Lower lobe of right lung (tissue), 2 donors: ENCODE data around the gene STN1. TPM values are rescaled to one million over a fixed set of nuclear protein-coding genes. Genes with fewer than 3 reads are reported as not detected.

Experiments
- ATAC-seq, 2 donors: fragments of 200-7000 bp; cut with Tn5 transposase; one replicate each; pipeline ENCODE4 v1.9.1; 2020 to 2022; ENCODE audit warnings: mild to moderate bottlenecking in 2 of 2, moderate library complexity in 2 of 2
- DNase-seq: peaks from one replicate; pipeline ENCODE4 v3.0.0-alpha.2; 2020
- H3K27ac ChIP-seq: fragments of 200-600 bp; one replicate; pipeline ENCODE4 v1.8.0; 2022
- H3K27me3 ChIP-seq: fragments of 200-600 bp; one replicate; pipeline ENCODE4 v1.8.0; 2022; ENCODE audit warnings: low read depth
- H3K36me3 ChIP-seq: fragments of 200-600 bp; one replicate; pipeline ENCODE4 v1.8.0; 2022; ENCODE audit warnings: mild to moderate bottlenecking
- H3K4me1 ChIP-seq: fragments of 200-600 bp; one replicate; pipeline ENCODE4 v1.8.0; 2022
- H3K4me3 ChIP-seq: fragments of 200-600 bp; one replicate; pipeline ENCODE4 v1.8.0; 2022; ENCODE audit warnings: mild to moderate bottlenecking
- H3K9me3 ChIP-seq: fragments of 200-600 bp; one replicate; pipeline ENCODE4 v1.8.0; 2022
- intact Hi-C: fragments of 100-400 bp; cut with DNase I; formaldehyde crosslinking; loops from one replicate; pipeline ENCODE4 v1.11.0; 2022
- total RNA-seq: library from RNA; stranded (reverse); fragmentation: NEBNext Ultra II Directional; extraction: Animal tissue kit (Norgen Biotek cat#: 25700); gene quantifications from one replicate; pipeline ENCODE4 v1.2.1, GENCODE V29; 2021
- TF ChIP-seq, protein P1 (sequence below): fragments of 200-600 bp; IDR thresholded peaks from one replicate; pipeline ENCODE4 v1.8.0; 2022; ENCODE audit warnings: antibody characterized with exemption, mild to moderate bottlenecking
- donor health status: DM: no; HTN: yes; CAD: no; lungs with severe emphysema.

Gene STN1
- total RNA-seq, 1 donor from 2014 or later: 37.0 TPM

- H3K9me3 ChIP-seq: peaks cover 5% of the 10 kb centered on the region
- no peaks in the 10 kb centered on the region for H3K36me3 ChIP-seq
- TF ChIP-seq, protein P1, sequence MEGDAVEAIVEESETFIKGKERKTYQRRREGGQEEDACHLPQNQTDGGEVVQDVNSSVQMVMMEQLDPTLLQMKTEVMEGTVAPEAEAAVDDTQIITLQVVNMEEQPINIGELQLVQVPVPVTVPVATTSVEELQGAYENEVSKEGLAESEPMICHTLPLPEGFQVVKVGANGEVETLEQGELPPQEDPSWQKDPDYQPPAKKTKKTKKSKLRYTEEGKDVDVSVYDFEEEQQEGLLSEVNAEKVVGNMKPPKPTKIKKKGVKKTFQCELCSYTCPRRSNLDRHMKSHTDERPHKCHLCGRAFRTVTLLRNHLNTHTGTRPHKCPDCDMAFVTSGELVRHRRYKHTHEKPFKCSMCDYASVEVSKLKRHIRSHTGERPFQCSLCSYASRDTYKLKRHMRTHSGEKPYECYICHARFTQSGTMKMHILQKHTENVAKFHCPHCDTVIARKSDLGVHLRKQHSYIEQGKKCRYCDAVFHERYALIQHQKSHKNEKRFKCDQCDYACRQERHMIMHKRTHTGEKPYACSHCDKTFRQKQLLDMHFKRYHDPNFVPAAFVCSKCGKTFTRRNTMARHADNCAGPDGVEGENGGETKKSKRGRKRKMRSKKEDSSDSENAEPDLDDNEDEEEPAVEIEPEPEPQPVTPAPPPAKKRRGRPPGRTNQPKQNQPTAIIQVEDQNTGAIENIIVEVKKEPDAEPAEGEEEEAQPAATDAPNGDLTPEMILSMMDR: no peak
- DNase-seq (no peak), ATAC-seq (no peak)
- peak overlapping the region; percentile 42 for H3K27ac ChIP-seq
- peaks cover 29% of the 10 kb centered on the region for H3K4me1 ChIP-seq
- H3K4me3 ChIP-seq: no peak overlapping the region
- no peaks in the 10 kb centered on the region for H3K27me3 ChIP-seq
- intact Hi-C loops: no loop called here
Observed at GRCh38 chr10:103834436-103835095, 83.4 kb downstream of the STN1 start.

DNA sequence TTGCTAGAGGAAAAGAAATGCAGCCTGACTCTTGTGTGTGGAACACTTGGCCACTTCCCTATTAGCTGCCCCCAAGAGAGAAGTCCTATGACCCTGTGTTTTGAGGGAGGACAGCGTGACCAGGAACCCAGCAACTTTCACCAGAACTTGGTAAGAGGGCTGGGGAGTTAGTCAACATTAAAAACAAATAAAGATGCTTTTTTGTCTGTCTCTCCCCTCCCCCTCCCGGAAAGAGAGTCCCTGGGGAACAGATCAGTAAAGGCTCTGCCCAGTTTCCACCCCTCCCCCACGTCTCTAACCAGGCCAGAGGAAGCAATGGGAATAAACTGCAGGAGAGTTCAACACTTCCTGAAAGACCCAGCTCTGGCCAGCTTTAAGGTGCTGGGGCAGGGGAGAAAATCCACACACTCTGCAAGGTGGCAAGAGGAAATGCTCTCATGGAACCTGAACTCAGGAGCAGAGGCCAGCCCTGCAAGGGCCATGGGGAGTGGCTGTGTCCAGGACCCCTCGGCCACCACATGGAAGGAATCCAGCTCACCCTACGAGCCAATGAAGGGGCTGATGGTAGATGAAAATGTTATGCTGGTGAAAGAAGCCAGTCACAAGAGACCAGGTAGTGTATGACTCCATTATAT is 84.1 kb downstream of the STN1 start:
- TF ChIP-seq, protein P1: no peak
- intact Hi-C loops: no loop called here
- H3K27me3 ChIP-seq: no peaks in the 10 kb centered on the region
- ATAC-seq: peak; percentile 50 to 62
- H3K36me3 ChIP-seq: no peaks in the 10 kb centered on the region
- H3K27ac ChIP-seq: peak overlapping the region; percentile 42
- no peak overlapping the region for H3K4me3 ChIP-seq
- peaks cover 5% of the 10 kb centered on the region for H3K9me3 ChIP-seq
- peaks cover 28% of the 10 kb centered on the region for H3K4me1 ChIP-seq
- DNase-seq: peak; percentile 57

GRCh38 chr10:103832806-103833205 is 85.2 kb downstream of the STN1 start:
- Histone ChIP-seq H3K4me1 (peaks cover 28% of the 10 kb centered on the region), H3K4me3 (no peak overlapping the region), H3K36me3 (no peaks in the 10 kb centered on the region), H3K27ac (no peak overlapping the region), H3K27me3 (no peaks in the 10 kb centered on the region), H3K9me3 (peaks cover 5% of the 10 kb centered on the region)
- intact Hi-C loops: no loop called here
- DNase-seq: no peak
- TF ChIP-seq, protein P1: no peak
- no peak for ATAC-seq

Other genes with a start within 250 kb of the STN1 start
- 34.8 TPM for gene SH3PXD2A, start 62.6 kb downstream of the STN1 start, total RNA-seq
- 45.5 TPM for gene SLK, start 49.0 kb upstream of the STN1 start, total RNA-seq
- 0.32 TPM for gene COL17A1, start 167.7 kb upstream of the STN1 start, total RNA-seq
- gene SFR1, start 204.0 kb upstream of the STN1 start, total RNA-seq: 7.4 TPM